Hippocampal formation (tissue), 2 donors: Measurements from ENCODE around the gene HPCAL4.
A peak's percentile ranks its signal among the peaks of the same experiment; 100 is the strongest.

ENCODE experiments used
- DNase-seq, 2 donors: peaks; one replicate each; lab custom pipeline; 2025; lab: John Stamatoyannopoulos, UW

The HPCAL4 gene

DNA sequence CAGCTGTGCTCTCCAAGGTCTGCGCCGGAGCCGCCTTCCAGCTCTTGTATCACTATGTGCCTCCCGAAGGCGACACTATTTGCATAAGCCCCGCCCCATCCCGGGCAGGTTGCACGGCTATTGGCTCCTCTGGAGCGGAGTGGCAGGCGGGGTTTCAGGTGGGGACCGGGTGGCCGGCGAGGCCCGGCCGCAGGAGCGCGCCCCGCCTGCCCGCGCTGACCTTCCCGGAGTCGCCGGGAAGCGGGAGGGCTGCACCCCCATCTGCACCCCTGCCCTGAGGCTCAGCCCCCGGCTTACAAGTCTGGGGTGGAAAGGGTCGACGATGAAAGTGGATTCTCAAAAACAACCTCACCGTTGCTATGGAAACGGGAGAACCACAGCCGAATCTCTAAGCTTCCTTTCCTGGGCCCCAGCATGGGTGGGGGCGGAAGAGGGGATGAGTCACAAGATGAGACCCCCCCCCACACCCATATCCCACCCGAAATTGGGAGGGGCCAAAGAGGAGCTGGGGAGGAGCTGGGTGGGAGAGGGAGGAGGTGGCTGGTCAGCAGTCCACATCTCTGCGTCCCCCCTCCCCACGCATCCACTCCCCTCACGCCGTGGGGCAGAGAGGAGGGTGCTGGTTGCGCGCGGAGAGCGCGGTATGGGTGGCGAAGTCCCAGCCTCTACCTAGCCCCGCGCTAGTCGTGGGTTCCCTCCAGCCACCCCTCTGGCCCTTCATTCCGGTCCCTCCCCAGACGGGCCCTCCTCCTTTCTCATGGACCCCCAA, at the start of gene HPCAL4:
TSS of gene HPCAL4 (minus strand) at position 51 of the 769 bp plus-strand sequence. CDS start 6,830 bp downstream, outside the sequence.
- DNase-seq: peak; percentile 65

DNA sequence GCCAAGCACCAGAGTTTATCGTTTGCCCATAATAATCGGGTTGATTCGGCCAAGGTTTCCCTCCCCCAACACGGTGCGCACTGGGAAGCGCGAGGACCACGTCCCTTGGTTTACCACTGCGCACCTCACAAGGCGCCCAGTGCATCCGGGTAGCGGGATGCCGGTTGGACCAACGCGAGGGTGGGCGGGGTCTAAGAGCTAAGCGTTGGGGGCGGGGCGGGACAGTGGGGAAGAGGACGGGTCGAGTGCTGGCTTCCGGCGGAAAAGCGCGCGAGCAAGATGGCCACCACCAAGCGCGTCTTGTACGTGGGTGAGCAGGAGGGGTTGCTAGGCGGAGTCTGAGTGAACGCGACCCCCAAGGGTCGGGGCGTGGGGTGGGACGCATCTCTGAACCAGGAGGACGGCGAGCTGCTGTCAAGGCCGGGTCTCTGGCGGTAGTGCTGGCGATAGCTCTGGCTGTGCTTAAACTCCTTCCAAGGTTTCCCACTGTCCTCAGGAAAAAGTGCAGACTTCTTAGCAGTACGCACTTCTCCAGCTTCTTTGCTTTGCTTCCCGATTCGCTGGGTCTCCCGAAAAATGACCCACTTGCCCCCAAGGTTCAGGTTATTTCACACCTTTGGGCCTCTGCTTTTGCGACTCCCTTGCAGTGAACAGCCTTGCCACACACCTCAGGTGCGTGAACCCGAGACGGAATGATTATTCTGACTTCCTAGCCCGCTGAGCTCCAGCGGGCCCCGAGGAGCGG, 47.6 kb upstream of the HPCAL4 start, which contains the start of gene PPIE:
TSS of gene PPIE (plus strand) at position 261 of the 745 bp plus-strand sequence. CDS start at position 280, 19 bp downstream.
- DNase-seq: peak; percentile 79 to 86

DNA sequence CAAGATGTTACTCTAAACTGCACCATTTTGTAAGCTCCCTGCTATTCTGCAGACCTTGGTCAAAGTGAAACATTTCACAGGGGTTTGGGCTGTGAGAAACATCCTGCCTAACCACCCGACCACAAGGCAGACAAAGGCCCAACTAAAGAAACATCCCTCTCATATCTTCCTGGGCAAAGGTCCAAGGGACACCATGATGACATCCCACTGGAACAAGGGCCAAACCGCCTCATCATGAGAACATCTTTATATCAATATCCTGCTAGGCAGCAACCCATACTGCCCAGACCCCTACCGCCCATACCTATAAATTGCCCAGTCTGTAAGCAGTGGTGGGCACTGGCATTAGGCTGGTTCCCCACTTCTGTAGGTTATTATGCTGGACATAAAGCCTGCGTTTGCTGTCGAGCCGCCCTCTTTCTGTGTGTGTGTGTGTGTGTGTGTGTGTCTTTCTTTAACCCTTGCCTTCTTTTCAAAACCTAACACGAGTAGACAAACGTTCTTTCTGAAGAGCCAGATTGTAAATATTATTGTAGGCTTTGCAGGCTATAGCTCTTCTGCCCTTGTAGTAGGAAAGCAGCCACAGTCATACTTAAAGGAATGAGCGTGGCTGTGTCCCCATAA, 46.4 kb upstream of the HPCAL4 start:
- DNase-seq: no peak

DNA sequence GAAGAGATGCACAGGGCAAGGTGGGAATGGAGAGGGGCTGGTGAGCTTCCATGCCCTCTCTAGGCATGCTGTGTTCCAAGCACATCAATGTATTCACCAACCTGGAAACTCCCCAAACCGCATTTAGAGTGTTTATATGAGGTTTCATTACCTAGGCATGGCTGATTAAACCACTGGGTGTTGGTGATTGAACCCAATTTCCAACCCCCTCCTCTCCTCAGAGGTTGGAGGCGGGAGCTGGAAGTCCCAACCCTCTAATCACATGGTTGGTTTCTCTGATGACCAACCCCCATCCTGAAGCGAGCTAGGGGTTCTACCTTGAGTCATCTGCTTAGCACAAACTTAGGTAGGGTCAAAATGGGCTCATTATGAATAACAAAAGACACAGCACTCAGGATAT, 44.5 kb upstream of the HPCAL4 start:
- DNase-seq: no peak

DNA sequence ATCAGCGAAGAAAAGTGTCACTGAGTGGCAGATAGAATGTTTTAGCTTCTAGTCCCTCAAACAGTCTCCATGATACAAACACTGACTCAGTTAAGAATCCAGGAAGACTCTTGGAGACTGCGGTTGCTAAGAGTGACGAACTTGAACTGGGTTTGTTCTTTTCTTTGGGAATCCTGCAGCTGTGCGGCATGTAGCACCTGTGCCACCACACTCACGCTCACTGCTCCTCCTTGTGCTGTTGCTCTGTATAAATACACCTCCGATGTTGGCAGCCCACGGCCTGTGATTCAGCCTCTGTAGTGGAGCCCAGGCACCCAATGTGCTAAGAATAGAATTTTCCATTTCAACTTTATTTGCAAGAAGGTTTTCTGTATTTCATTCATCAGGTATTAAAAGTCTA, 41.9 kb upstream of the HPCAL4 start:
- DNase-seq: peak in 1 of 2 donors; percentile 33

DNA sequence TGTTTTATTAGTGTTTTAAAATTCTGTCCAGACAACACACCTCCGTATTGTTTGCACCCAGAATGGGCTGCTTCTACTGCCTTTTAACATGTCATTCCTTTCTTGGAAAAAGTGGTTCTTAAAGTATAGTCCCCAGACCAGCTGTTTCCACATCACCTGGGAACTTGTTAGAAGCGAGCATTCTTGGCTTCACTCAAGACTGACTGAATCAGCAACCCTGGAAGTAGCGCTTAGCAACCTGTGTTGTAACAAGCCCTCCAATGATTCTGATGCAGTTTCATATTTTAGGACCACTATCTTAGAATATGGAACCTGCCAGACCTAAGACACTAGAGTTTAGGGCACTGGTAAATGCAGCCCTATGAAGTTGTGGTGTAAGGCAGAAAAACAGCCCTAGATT, 41.5 kb upstream of the HPCAL4 start:
- DNase-seq: no peak

DNA sequence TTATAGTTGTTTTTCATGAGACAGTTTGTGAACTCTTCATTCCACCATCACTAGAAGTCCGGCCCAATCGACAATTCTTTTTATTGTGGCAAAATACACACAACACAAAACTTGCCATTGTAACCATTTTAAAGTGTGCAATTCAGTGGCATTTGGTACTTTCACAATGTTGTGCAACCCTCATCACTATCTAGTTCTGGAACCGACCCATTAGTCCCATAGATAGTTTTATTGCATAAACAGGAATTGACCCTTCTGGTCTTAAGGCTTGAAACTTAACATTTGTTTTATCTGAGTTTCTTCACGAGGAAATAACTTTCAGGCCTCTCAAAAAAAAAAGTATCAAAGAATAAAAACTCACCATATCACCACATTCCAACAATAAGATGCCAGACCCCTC, 38.6 kb upstream of the HPCAL4 start:
- no peak for DNase-seq

DNA sequence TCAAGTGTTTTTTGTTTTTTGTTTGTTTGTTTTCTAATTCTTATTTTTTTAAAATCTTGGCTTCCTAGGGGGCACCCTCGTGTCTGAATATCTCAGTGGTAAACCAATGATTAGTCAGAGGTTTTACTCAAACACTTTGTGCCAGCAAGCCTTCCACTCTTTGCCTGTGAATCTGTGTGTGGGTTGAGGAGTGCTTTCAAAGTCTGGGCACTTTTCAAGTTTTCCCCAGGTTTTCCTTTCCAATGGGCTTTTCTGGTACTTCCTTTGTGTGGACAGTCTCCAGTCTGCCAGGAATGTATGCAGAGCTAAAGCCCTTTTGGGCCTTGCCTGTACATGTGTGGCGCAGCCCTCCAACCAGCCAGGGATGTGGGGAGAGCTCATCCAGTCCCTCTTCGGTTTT, 37.8 kb upstream of the HPCAL4 start:
- no peak for DNase-seq

DNA sequence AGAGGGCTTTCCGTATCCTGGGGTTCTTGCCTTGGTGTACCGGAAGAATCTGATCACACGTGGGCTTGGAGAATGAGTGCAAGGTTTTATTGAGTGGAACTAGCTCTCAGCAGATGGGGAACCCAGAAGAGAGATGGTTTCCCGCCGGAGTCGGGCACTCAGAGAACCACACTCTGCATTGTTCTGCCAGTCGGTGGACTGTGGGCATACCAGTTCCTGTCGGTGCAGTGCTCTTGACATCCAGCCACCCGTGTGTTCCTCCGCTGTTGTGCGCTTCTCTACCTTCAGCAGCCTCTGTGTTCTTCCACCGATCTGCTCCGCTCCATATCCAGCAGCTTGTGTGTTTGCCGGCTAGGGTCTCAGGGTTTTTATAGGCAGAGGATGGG, 36.7 kb upstream of the HPCAL4 start:
- no peak for DNase-seq

DNA sequence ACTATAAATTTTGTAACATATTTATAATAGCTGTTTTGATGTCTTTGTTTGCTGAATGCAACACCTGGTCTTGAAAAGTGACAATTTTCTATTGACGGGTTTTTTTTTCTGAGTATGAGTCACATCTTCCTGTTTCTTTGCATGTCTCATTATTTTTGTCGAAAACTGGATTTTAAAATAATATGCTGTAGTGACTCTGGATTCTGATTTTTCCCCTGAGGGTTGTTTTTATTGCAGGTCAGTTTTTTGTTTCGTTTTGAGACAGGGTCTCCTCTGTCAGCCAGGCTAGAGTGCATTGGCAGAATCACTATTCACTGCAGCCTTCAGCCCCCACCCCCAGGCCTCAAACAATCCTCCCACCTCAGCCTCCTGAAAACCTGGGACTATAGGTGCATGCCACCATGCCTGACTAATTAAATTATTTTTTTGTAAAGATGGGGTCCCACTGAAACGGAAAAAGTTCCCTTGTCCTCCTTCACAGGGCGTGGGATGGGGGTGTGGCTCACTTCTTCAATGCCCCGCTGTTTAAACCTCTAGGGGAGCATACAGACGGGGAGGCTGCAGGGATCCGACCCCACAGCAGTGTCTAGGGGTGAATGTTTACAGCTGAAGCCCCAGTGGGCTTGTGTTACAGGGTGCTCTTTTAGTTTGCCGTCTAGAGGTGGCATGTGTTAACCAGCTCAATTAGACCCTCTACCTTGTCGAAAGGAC, 36.1 kb upstream of the HPCAL4 start:
- DNase-seq: no peak

DNA sequence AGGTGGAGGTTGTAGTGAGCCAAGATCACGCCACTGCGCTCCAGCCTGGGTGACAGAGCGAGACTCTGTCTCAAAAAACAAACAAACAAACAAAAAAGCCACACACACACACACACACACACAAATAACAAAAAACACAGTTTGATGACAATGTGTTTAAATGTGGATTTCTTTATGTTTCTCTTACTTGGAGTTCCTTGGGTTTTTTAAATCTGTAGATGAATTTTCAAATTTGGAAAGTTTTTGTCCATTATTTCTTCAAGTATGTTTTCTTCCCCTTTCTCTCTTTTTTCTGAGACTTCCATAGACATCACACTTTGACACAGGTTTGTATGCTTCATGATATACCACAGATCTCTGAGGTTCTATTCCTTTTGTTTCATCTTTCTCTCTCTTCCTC, 35.4 kb upstream of the HPCAL4 start:
- DNase-seq: no peak

DNA sequence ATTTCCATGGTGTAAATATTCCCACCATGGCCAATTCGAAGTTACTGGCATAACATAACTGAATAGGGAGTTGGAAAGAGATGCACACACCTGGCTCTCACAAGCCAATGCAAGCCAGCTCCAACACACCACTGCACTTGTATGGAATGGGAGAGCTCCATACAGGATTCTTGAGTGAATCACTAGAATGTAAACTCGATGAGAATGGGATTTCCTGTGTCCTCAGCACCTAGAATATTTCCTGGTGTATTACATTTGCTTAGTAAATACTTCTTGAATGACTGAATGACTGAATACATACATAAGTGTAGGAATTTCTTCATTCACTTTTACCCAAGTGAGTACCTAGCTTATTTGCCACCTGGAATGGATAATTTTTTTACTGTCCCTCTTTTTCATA, 31.3 kb upstream of the HPCAL4 start:
- DNase-seq: no peak

DNA sequence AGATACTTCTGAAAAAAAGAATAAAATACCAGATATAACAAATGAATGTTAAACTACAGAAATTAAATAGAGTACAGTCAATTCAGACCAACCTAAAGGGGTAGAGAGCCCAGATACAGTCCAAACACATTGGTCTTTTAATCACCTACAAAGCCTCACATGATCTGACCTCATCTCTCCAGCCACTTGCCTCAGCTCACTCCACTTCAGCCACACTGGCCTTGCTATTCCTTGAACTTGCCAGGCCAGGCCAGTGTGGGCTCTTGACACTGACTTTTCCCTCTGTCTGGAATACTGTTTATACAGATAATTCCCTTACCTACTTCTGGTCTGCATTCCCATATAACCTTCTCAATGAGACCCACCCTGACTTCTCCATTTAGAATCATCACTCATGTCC, 30.4 kb upstream of the HPCAL4 start:
- DNase-seq: no peak

DNA sequence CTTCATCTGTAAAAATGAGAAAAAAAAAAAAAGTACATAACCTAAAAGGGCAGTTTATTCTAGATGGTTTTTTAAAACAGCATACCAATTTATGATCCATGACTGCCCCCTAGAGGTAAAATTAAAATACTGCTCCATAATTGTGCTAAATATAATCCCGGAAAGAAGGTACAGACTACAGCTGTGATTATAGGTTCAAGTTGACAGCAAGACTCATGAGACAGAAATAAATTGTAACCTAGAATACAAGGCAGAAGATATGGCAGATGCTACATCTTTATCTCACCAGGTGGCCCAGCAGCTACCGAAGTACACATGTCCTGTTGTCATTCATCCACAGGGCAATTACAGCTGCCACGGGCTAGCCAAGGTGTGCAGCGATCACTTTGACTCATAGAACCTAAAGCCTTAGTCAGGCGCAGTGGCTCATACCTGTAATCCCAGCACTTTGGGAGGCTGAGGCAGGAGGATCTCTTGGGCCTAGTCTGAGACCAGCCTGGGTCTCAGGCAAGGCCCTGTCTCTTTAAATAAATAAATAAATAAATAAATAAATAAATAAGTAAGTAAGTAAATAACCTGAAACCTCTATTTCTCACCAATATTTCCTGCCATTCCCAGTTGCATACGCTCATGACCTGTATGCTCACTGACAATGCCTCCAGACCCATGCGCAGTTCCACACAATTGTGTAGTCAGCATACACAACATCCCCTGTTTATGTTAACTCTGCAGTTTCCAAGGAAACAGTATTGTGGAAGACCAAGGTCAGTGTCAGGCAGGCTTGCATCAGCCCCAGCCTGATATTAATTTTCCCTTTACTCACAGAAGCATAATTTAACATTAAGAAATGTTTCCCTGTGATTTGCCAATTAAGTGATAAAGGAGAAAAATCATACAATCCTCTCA, 29.1 kb upstream of the HPCAL4 start:
- DNase-seq: peak in 1 of 2 donors; percentile 73

DNA sequence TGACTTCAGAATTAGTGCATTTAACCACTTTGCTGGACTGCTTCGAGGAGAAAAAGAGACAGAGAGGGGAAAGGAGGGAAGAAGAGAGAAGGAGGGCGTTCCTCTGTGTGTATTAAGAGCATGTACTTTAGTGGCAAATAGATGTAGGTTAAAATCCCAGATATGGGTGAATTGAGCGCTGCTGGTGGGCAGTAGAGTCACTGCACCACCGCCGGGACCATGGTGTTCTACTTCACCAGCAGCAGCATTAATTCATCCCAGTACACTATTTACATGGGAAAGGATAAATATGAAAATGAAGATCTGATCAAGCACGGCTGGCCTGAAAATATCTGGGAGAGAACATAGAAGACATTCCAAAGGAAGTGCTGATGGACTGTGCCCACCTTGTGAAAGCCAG, 26.6 kb upstream of the HPCAL4 start:
- no peak for DNase-seq

DNA sequence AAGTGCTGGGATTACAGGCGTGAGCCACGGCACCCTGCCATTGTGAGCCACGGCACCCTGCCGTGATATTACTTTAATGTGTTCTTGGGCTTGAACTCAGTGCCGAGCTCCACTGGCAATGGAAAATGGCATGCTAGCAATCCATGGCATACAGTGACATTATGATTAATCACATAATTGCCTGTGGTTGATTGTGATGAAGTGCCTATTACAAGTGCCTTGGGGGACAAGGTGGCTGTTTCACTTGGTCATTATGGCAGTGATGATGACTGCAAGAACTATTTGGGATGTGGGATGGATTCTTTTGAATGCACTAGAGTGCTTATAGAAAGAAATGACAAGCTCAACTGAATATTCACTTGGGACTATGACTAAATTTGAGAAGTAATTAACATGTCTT, 22.3 kb upstream of the HPCAL4 start:
- no peak for DNase-seq

DNA sequence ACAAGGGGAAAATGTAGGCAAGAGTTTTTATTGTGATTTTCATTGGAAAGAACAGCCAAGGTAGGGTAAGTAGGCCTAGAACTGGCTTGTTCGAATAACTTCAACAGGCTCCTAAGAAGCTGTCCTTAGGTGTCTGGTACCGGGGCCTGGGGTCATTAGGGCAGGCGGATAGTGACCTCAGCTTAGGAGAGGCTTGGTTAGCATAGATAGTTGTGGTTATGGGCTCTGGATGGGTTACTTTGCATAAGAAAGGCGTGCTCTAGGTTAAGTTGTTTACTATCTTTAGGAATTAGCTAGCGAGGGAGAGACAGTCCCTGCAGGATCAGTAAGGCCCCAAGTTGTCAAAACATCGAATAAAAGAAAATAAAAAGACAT, 20.7 kb upstream of the HPCAL4 start:
- DNase-seq: no peak

DNA sequence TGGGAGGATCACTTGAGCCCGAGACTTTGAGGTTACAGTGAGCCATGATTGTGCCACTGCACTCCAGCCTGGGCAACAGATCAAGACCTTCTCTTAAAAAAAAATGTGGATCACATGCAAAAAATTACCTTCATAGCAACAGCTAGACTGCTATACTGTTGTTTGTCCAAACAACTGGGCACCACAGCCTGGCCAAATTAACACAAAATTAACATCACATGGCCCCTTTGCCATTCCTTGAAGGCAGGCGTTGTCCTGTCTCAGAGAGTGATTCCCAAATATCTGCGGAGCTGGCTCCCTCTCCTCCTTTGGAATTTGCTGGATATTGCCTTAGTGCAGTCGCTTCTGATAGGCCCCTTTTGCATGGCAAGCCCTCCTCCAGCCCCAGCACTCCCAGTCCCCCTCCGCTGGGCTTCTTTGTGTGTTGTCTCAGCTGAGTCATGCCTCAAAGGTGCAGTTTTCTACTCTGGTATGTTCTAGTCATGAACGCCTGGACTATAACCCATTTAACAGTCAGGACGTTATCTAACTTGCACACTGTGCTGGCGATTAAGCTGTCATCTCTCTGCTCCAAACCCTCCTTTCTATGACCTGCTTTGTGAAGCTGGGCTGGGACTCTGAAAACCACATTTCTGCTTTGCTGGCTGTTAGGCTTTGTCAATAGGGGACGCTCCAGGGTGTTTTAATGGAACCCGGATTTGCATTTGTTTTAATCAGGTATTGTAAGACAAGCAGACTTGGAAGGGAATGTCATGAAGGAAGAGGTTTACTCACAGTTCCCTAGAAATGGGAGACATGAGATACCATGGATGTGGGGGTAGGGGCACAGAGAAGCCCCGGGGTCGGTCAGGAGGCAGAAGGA, 20.1 kb upstream of the HPCAL4 start:
- DNase-seq: no peak

DNA sequence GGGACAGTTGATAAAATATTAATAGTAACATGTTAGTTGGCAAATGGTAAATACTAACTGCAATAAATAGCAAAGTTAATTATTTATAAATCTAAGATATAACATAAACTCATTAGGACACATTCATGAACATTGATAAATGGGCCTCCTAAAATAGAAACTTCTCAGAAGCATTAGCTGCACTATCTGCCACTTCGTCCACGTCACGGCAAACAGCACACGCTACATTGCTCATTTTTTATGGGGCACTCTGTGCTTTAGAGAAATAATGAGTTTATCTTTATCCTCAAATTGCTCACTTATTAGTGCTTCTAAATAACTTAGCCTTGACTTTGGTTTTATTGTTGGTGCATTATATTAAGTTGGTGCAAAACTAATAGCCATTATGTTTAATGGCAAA, 16.3 kb upstream of the HPCAL4 start:
- no peak for DNase-seq

DNA sequence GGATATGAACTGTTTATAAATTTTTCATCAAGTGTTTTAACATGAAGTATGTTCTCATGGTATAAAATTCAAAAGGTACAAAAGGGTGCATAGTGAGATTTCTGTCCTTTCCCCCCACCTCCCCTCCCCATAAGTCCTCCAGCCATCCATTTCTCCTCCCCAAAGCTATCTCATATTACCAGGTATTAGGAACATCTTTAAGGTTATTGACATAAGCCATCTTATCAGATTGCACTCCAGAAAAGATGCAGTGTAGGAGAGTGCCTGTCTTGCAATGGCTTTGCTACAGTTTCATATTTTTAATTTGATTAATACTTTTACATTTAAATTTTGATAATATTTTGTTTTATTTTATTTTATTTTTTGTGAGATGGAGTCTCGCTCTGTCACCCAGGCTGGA, 13.5 kb upstream of the HPCAL4 start:
- DNase-seq: no peak
